ENCODE data around the gene DNAJA1.

DNA sequence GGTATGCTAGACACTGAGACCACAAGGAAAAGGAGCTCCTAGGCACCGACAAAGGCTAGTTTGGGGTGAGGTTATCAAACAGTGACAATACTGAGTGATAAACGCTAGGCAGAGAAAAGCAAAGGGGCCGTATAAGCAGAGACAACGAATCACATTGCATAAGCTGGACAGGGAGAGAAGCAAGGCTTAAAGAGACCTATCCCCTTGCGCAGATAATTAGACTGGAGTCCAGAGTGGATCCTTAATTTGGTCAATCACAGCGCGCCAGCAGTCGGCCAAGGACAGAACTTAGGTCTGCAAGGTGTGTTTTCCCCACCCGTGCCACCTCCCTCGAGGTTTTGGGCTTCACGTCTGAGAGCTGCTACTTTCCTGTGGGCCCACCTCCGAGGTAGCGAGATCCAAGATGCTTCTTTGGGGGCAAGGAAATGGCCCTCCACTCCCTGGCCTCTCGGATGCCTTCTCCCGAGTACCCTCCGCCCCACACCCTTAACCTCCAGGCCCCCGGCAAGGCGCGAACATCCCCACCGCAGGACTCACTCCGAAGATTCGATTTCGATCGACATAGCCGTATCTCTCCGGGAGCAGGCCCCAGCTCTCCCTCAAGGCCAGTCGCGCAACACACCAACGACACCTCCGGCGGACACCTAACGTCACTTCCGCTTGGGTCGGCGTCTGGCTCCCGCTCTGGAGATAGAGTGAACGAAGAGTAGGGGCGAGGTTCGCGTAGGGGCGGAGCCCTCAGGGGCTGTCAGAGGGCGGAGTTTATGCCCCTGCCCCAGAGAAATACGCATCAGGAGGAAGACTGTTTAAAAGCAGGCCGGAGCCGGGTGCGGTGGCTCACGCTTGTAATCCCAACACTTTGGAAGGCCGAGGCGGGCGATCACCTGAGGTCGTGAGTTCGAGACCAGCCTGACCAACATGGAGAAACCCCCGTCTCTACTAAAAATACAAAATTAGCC, 51.3 kb downstream of the DNAJA1 start, which contains the start of gene SMU1:
- no peak for TF ChIP-seq EZH2 (IDR thresholded peaks at IDR 0.05; ENCODE audit: insufficient read depth, poor library complexity, severe bottlenecking)
- TF ChIP-seq EZH2phosphoT487 (IDR thresholded peaks at IDR 0.05; ENCODE audit: insufficient read depth, low read depth): no peak
